GM23338 (cell line): ENCODE results near the gene DIP2C.

Source experiments
- CREB1 ChIP-seq: fragments of 250-450 bp; sonication (Bioruptor Pico); IDR thresholded peaks from 2 replicates; pipeline ENCODE4 v1.5.0; 2020; ENCODE audit warnings: low read depth, mild to moderate bottlenecking, moderate library complexity
- EZH2 ChIP-seq: fragments of 200-600 bp; sonication (generic); IDR thresholded peaks from one replicate; pipeline ENCODE4 v1.8.0; 2017; ENCODE audit warnings: antibody characterized with exemption, mild to moderate bottlenecking, low read depth; ENCODE audit not compliant: unreplicated experiment
- EZH2phosphoT487 ChIP-seq: fragments of 200-600 bp; sonication (generic); IDR thresholded peaks from one replicate; pipeline ENCODE4 v1.8.1; 2018; ENCODE audit warnings: antibody characterized with exemption; ENCODE audit not compliant: unreplicated experiment
- JUNB ChIP-seq: IDR thresholded peaks from one replicate; pipeline ENCODE4 v1.6.1; 2016; ENCODE audit warnings: antibody characterized with exemption; ENCODE audit not compliant: unreplicated experiment
- POLR2AphosphoS5 ChIP-seq: IDR thresholded peaks from 2 replicates; pipeline ENCODE4 v1.6.1; 2016; ENCODE audit warnings: antibody characterized with exemption, low read depth
- ZNF331 ChIP-seq: fragments of 250-450 bp; sonication (Bioruptor Pico); IDR thresholded peaks from 2 replicates; pipeline ENCODE4 v1.5.0; 2020; ENCODE audit warnings: low read depth, mild to moderate bottlenecking, moderate library complexity
- TF ChIP-seq, protein P1 (sequence below), 2 experiments: fragments of 200-600 bp in 1 of 2; sonication (generic) in 1 of 2; conservative IDR thresholded peaks; 2 replicates each; pipeline versions ENCODE4 v1.5.1 to v1.6.1; 2016 to 2017; ENCODE audit warnings: antibody characterized with exemption in 2 of 2, low read depth in 2 of 2, mild to moderate bottlenecking in 2 of 2, moderate library complexity in 1 of 2
- TF ChIP-seq, protein P2 (sequence below): IDR thresholded peaks from one replicate; pipeline ENCODE4 v1.6.1; 2018; ENCODE audit warnings: antibody characterized with exemption; ENCODE audit not compliant: unreplicated experiment
- TF ChIP-seq, protein P3 (sequence below): fragments of 250-450 bp; sonication (Bioruptor Pico); IDR thresholded peaks from 2 replicates; pipeline ENCODE4 v1.5.0; 2020; ENCODE audit warnings: mild to moderate bottlenecking, moderate library complexity
- TF ChIP-seq, protein P4 (sequence below): IDR thresholded peaks from 2 replicates; pipeline ENCODE4 v1.6.1; 2016; ENCODE audit warnings: antibody characterized with exemption

DNA sequence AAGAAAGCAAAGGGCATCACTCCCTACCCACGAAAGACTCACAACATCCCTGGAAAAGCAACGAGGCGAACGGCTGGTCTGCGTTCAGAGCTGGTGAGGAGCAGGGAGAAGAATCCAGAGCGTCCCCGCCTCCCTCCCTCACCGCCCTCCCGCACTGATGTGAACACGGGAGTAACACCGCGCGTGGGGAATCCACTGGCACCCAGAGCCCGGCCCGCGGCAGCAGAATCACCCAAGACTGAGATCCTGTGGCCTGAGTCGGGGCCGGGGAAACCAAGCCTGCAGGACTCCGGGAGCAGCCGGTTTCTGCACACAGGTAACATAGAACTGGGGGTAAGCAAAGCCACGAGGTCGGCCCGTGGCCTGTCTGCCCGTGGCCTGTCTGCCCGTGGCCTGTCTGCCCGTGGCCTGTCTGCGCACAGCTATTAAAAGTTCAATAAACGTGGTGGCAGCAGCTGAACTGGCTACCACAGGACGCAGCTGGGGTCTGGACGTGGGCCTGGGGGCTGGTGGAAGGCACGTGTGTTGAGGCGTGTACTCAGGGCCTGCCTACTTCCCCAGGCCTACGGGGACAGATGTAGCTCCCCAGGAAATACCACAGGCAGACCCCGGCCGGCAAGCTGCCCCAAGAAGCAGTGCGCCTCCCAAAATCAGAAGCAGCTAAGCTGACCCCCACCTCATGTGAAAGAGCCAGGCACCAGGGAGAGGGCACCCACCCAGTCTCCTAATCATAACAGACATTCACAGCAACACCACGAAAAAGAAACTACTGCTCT, 23.0 kb downstream of the DIP2C start:
- TF ChIP-seq, protein P1, sequence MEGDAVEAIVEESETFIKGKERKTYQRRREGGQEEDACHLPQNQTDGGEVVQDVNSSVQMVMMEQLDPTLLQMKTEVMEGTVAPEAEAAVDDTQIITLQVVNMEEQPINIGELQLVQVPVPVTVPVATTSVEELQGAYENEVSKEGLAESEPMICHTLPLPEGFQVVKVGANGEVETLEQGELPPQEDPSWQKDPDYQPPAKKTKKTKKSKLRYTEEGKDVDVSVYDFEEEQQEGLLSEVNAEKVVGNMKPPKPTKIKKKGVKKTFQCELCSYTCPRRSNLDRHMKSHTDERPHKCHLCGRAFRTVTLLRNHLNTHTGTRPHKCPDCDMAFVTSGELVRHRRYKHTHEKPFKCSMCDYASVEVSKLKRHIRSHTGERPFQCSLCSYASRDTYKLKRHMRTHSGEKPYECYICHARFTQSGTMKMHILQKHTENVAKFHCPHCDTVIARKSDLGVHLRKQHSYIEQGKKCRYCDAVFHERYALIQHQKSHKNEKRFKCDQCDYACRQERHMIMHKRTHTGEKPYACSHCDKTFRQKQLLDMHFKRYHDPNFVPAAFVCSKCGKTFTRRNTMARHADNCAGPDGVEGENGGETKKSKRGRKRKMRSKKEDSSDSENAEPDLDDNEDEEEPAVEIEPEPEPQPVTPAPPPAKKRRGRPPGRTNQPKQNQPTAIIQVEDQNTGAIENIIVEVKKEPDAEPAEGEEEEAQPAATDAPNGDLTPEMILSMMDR (conservative IDR thresholded peaks at IDR 0.05; ENCODE audit: low read depth in 2 of 2): no peak
- TF ChIP-seq POLR2AphosphoS5 (no peak), EZH2 (no peak), JUNB (no peak), EZH2phosphoT487 (no peak), CREB1 (no peak), ZNF331 (CRISPR knock-in tag) (no peak)
- TF ChIP-seq, protein P2, sequence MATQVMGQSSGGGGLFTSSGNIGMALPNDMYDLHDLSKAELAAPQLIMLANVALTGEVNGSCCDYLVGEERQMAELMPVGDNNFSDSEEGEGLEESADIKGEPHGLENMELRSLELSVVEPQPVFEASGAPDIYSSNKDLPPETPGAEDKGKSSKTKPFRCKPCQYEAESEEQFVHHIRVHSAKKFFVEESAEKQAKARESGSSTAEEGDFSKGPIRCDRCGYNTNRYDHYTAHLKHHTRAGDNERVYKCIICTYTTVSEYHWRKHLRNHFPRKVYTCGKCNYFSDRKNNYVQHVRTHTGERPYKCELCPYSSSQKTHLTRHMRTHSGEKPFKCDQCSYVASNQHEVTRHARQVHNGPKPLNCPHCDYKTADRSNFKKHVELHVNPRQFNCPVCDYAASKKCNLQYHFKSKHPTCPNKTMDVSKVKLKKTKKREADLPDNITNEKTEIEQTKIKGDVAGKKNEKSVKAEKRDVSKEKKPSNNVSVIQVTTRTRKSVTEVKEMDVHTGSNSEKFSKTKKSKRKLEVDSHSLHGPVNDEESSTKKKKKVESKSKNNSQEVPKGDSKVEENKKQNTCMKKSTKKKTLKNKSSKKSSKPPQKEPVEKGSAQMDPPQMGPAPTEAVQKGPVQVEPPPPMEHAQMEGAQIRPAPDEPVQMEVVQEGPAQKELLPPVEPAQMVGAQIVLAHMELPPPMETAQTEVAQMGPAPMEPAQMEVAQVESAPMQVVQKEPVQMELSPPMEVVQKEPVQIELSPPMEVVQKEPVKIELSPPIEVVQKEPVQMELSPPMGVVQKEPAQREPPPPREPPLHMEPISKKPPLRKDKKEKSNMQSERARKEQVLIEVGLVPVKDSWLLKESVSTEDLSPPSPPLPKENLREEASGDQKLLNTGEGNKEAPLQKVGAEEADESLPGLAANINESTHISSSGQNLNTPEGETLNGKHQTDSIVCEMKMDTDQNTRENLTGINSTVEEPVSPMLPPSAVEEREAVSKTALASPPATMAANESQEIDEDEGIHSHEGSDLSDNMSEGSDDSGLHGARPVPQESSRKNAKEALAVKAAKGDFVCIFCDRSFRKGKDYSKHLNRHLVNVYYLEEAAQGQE: no peak
- TF ChIP-seq, protein P3, sequence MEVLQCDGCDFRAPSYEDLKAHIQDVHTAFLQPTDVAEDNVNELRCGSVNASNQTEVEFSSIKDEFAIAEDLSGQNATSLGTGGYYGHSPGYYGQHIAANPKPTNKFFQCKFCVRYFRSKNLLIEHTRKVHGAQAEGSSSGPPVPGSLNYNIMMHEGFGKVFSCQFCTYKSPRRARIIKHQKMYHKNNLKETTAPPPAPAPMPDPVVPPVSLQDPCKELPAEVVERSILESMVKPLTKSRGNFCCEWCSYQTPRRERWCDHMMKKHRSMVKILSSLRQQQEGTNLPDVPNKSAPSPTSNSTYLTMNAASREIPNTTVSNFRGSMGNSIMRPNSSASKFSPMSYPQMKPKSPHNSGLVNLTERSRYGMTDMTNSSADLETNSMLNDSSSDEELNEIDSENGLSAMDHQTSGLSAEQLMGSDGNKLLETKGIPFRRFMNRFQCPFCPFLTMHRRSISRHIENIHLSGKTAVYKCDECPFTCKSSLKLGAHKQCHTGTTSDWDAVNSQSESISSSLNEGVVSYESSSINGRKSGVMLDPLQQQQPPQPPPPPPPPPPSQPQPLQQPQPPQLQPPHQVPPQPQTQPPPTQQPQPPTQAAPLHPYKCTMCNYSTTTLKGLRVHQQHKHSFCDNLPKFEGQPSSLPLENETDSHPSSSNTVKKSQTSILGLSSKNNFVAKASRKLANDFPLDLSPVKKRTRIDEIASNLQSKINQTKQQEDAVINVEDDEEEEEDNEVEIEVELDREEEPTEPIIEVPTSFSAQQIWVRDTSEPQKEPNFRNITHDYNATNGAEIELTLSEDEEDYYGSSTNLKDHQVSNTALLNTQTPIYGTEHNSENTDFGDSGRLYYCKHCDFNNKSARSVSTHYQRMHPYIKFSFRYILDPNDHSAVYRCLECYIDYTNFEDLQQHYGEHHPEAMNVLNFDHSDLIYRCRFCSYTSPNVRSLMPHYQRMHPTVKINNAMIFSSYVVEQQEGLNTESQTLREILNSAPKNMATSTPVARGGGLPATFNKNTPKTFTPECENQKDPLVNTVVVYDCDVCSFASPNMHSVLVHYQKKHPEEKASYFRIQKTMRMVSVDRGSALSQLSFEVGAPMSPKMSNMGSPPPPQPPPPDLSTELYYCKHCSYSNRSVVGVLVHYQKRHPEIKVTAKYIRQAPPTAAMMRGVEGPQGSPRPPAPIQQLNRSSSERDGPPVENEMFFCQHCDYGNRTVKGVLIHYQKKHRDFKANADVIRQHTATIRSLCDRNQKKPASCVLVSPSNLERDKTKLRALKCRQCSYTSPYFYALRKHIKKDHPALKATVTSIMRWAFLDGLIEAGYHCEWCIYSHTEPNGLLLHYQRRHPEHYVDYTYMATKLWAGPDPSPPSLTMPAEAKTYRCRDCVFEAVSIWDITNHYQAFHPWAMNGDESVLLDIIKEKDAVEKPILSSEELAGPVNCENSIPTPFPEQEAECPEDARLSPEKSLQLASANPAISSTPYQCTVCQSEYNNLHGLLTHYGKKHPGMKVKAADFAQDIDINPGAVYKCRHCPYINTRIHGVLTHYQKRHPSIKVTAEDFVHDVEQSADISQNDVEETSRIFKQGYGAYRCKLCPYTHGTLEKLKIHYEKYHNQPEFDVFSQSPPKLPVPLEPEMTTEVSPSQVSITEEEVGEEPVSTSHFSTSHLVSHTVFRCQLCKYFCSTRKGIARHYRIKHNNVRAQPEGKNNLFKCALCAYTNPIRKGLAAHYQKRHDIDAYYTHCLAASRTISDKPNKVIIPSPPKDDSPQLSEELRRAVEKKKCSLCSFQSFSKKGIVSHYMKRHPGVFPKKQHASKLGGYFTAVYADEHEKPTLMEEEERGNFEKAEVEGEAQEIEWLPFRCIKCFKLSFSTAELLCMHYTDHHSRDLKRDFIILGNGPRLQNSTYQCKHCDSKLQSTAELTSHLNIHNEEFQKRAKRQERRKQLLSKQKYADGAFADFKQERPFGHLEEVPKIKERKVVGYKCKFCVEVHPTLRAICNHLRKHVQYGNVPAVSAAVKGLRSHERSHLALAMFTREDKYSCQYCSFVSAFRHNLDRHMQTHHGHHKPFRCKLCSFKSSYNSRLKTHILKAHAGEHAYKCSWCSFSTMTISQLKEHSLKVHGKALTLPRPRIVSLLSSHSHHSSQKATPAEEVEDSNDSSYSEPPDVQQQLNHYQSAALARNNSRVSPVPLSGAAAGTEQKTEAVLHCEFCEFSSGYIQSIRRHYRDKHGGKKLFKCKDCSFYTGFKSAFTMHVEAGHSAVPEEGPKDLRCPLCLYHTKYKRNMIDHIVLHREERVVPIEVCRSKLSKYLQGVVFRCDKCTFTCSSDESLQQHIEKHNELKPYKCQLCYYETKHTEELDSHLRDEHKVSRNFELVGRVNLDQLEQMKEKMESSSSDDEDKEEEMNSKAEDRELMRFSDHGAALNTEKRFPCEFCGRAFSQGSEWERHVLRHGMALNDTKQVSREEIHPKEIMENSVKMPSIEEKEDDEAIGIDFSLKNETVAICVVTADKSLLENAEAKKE (CRISPR knock-in tag): no peak
- TF ChIP-seq, protein P4, sequence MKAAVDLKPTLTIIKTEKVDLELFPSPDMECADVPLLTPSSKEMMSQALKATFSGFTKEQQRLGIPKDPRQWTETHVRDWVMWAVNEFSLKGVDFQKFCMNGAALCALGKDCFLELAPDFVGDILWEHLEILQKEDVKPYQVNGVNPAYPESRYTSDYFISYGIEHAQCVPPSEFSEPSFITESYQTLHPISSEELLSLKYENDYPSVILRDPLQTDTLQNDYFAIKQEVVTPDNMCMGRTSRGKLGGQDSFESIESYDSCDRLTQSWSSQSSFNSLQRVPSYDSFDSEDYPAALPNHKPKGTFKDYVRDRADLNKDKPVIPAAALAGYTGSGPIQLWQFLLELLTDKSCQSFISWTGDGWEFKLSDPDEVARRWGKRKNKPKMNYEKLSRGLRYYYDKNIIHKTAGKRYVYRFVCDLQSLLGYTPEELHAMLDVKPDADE: no peak
